Measurements from ENCODE around the gene NDUFS3.
A peak's percentile ranks its signal among the peaks of the same experiment; 100 is the strongest.
"Not testable (repeated sequence)": the region's sequence is repeated elsewhere in the genome, so short reads cannot be mapped to it uniquely, and the experiment has no call there.

Gene NDUFS3

GRCh38 chr11:47578524-47579494, at the start of gene NDUFS3, which contains the start of gene KBTBD4:
Gene NDUFS3 (plus strand): TSS chr11:47579074. CDS start chr11:47579092, 18 bp downstream.
Gene KBTBD4 (minus strand): TSS chr11:47578970. CDS start chr11:47578951, 19 bp downstream.
- peak; percentile 87 for DNase-seq

GRCh38 chr11:47529951-47530350, 48.9 kb upstream of the NDUFS3 start:
- DNase-seq, result no peak

GRCh38 chr11:47530721-47531120, 48.2 kb upstream of the NDUFS3 start:
- not testable (repeated sequence) for DNase-seq

GRCh38 chr11:47531666-47532065, 47.2 kb upstream of the NDUFS3 start:
- no peak for DNase-seq

DNA sequence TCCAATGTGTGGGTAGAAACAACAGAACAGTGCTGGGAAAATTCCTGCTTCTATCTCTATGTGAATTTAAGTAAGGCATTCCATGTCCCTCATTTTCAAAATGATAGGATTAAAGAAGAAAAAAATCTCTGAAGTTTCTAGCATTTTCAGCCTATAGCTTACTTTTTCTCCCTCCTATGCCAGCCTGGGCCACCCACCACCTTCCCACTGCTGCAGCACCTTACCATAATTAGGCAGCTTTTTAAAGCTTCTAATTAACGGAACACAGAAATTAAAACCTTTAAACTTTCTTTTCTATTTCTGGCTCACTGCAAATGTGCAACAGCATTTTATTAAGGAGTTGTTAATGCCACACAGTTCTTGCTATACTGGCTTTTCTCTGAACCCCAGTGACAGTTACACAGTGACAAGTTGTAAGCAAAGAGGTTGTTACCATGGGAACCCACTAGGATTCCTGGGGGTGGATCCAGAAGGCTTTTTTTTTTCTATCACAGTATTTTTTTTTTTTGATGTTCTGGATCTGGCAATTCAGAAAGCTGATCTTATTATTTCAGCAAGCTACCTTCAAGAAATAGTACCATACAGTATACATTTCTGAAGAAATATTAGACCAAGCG, 46.2 kb upstream of the NDUFS3 start:
- no peak for DNase-seq

DNA sequence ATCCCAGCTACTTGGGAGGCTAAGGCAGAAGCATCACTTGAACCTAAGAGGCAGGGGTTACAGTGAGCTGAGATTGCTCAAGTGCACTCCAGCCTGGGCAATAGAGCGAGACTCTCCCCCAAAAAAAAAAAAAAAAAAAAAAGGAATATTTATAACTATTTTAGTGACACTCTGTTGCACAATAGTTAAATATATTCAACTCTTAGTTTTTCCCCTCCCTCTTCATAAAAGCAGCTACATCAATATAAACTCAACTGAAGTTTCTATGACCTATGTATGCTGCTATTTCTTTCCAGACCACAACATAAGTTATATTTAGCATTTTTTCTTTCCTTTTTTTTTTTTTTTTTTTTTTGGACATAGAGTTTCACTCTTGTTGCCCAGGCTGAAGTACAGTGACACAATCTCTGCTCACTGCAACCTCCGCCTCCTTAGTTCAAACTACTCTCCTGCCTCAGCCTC, 45.2 kb upstream of the NDUFS3 start:
- DNase-seq, result no peak

- no peak for DNase-seq
These were observed 44.1 kb upstream of the NDUFS3 start for GRCh38 chr11:47534704-47535251.

DNA sequence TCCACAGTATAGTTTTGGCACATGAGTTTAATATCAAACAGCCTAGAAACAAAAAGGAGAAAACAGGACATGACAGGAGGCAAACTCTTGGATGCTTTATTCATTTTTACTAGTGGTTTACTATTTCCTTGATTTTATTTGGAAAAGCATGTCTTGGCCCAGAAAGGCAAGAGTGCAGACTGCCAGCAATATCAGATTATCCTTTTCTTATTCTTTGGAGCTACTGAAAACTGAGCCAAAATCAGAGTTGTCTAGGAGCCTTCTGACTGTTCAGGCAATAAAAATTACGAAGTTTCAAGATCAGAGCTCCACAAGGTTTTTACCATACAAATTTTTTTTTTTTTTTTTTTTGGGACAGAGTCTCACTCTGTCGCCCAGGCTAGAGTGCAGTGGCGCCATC, 42.0 kb upstream of the NDUFS3 start:
- no peak for DNase-seq

GRCh38 chr11:47538741-47539565, 39.9 kb upstream of the NDUFS3 start:
- DNase-seq, result peak; percentile 33

DNA sequence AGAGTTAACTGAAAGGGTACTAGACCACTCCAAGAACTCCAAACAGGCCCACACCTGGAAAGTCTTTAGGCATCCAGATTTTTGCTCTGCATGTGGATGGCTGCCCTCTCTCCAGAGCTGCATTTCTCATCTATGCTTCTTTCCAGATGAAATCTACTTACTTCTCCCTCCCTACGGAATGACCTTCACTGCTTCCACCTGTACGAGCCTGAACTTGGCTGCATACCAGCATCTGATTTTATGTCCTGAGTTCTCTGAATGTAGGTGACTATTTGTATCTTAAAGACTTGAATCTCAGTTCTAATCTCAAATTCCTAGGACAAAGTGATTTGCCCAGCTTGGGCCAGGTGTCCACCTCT, 39.2 kb upstream of the NDUFS3 start:
- no peak for DNase-seq

- no peak for DNase-seq
These were observed 37.8 kb upstream of the NDUFS3 start for GRCh38 chr11:47541070-47541469.

- no peak for DNase-seq
These were observed 33.6 kb upstream of the NDUFS3 start for GRCh38 chr11:47545298-47545697.

GRCh38 chr11:47546274-47546673, 32.6 kb upstream of the NDUFS3 start:
- DNase-seq, result not testable (repeated sequence)

GRCh38 chr11:47550288-47551047, 28.4 kb upstream of the NDUFS3 start:
- DNase-seq, result no peak

- no peak for DNase-seq
These were observed 27.8 kb upstream of the NDUFS3 start for GRCh38 chr11:47551086-47551485.

DNA sequence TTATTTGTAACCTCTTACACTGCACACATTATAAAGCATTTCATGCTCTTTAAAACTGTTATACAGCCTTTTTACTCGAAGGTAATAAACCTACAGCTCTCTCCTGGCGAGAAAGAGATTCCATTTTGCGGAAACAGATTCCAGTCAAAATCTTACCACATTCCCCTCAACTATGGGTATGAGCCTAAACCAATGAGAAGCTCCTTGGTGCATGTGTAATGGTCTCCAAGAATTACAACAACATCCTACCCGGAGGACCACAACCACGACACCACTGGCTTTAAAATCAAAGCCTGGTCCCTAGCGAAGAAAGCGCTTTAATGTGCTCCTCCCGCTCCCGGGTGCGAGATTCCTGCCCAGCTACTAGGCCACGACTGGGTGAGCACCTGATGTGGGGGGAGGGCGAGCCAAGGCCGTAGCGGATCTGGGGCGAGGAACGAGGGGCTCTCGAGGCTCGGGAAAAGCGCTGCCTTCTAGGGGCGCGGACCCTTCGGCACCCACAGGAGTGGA, 26.8 kb upstream of the NDUFS3 start:
- DNase-seq, result no peak

GRCh38 chr11:47552566-47553405, 26.1 kb upstream of the NDUFS3 start, which contains the start of gene CELF1:
Gene CELF1 (minus strand): TSS chr11:47553132. CDS start chr11:47499523, 53,609 bp downstream.
- DNase-seq, result peak; percentile 90

GRCh38 chr11:47553406-47553743, 25.5 kb upstream of the NDUFS3 start:
- no peak for DNase-seq

DNA sequence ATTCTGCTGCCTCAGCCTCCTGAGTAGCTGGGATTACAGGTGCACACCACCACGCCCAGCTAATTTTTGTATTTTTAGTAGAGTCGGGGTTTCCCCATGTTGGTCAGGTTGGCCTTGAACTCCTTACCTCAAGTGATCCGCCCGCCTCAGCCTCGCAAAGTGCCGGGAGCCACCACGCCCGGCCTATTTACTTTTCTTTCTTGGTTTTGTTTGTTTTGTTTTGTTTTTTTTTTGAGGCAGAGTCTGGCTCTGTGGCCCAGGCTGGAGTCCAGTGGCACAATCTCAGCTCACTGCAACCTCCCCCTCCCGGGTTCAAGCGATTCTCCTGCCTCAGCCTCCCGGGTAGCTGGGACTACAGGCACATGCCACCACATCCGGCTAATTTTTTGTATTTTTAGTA, 21.9 kb upstream of the NDUFS3 start:
- DNase-seq, result not testable (repeated sequence)

GRCh38 chr11:47558695-47559094, 20.2 kb upstream of the NDUFS3 start:
- no peak for DNase-seq

- no peak for DNase-seq
These were observed 18.4 kb upstream of the NDUFS3 start for GRCh38 chr11:47560426-47560825.
